ENCODE measurements around the gene CDH11. TPM values are rescaled to one million over a fixed set of nuclear protein-coding genes. Genes with fewer than 3 reads are reported as not detected.

Gene CDH11
- total and polyA plus RNA-seq, 4 donors: 85.0 to 468 (median 141) TPM

DNA sequence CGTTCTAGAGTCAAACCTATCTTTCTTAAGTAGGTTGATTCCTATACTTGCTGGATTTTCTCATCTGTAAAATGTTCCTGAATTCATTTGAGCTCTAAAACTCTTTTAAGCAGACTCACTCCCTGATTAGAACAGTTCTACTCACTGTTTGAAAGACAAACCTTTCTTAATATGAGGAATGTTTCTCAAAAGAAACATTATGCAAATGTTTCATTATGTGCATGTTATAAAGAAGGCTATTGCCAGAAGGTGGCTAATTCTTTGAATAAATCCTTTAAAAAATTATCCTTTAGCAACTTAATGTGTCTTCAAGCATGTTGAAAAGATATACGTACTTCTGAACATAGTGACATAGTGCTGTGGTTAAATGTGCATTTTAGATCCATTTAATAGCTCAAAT is 124.1 kb downstream of the CDH11 start:
- no CpG with 5 or more reads among the region's 2 CpGs for WGBS (ENCODE audit: insufficient coverage)
- H3K4me1 ChIP-seq (ENCODE audit: control insufficient read depth, insufficient read depth, low read length): no peaks in the 10 kb centered on the region
- no peak overlapping the region for H3K4me3 ChIP-seq (ENCODE audit: low read depth, low read length)
- H3K9me3 ChIP-seq (ENCODE audit: control insufficient read depth, insufficient read depth, low read length): no peaks in the 10 kb centered on the region
- no peak overlapping the region for H3K27ac ChIP-seq (ENCODE audit: low read depth, low read length)
- H3K36me3 ChIP-seq (ENCODE audit: control insufficient read depth, insufficient read depth, low read length): peaks cover 12% of the 10 kb centered on the region
- no peaks in the 10 kb centered on the region for H3K27me3 ChIP-seq (ENCODE audit: control insufficient read depth, insufficient read depth, low read length)
- DNase-seq (ENCODE audit: low read depth in 4 of 6, low spot score in 6 of 6): peak in 1 of 6 donors; percentile 53

GRCh38 chr16:64997121-64997520 is 124.7 kb downstream of the CDH11 start:
- Histone ChIP-seq H3K27ac (ENCODE audit: low read depth, low read length) (no peak overlapping the region), H3K9me3 (ENCODE audit: control insufficient read depth, insufficient read depth, low read length) (no peaks in the 10 kb centered on the region), H3K4me3 (ENCODE audit: low read depth, low read length) (no peak overlapping the region), H3K4me1 (ENCODE audit: control insufficient read depth, insufficient read depth, low read length) (no peaks in the 10 kb centered on the region), H3K27me3 (ENCODE audit: control insufficient read depth, insufficient read depth, low read length) (no peaks in the 10 kb centered on the region), H3K36me3 (ENCODE audit: control insufficient read depth, insufficient read depth, low read length) (peaks cover 12% of the 10 kb centered on the region)
- 98% methylated on average over 6 of the region's 9 CpGs for WGBS (ENCODE audit: insufficient coverage)
- DNase-seq (ENCODE audit: low read depth in 4 of 6, low spot score in 6 of 6): no peak

- H3K27me3 ChIP-seq (ENCODE audit: control insufficient read depth, insufficient read depth, low read length): no peaks in the 10 kb centered on the region
- DNase-seq (ENCODE audit: low read depth in 4 of 6, low spot score in 6 of 6): no peak
Measured at GRCh38 chr16:64996641-64997040, 125.2 kb downstream of the CDH11 start.

GRCh38 chr16:64993464-64993863 is 128.4 kb downstream of the CDH11 start:
- Histone ChIP-seq H3K36me3 (ENCODE audit: control insufficient read depth, insufficient read depth, low read length) (peaks cover 23% of the 10 kb centered on the region), H3K27ac (ENCODE audit: low read depth, low read length) (no peak overlapping the region), H3K4me3 (ENCODE audit: low read depth, low read length) (no peak overlapping the region), H3K9me3 (ENCODE audit: control insufficient read depth, insufficient read depth, low read length) (no peaks in the 10 kb centered on the region), H3K27me3 (ENCODE audit: control insufficient read depth, insufficient read depth, low read length) (no peaks in the 10 kb centered on the region), H3K4me1 (ENCODE audit: control insufficient read depth, insufficient read depth, low read length) (no peaks in the 10 kb centered on the region)
- DNase-seq (ENCODE audit: low read depth in 4 of 6, low spot score in 6 of 6): peak in 1 of 6 donors; percentile 71
- no CpG with 5 or more reads among the region's 2 CpGs for WGBS (ENCODE audit: insufficient coverage)

More at GRCh38 chr16:64996641-64997040, 125.2 kb downstream of the CDH11 start:
- Histone ChIP-seq H3K9me3 (ENCODE audit: control insufficient read depth, insufficient read depth, low read length) (no peaks in the 10 kb centered on the region), H3K27ac (ENCODE audit: low read depth, low read length) (no peak overlapping the region), H3K4me1 (ENCODE audit: control insufficient read depth, insufficient read depth, low read length) (no peaks in the 10 kb centered on the region), H3K36me3 (ENCODE audit: control insufficient read depth, insufficient read depth, low read length) (peaks cover 13% of the 10 kb centered on the region), H3K4me3 (ENCODE audit: low read depth, low read length) (no peak overlapping the region)
- 94% methylated on average over 3 of the region's 5 CpGs for WGBS (ENCODE audit: insufficient coverage)

DNA sequence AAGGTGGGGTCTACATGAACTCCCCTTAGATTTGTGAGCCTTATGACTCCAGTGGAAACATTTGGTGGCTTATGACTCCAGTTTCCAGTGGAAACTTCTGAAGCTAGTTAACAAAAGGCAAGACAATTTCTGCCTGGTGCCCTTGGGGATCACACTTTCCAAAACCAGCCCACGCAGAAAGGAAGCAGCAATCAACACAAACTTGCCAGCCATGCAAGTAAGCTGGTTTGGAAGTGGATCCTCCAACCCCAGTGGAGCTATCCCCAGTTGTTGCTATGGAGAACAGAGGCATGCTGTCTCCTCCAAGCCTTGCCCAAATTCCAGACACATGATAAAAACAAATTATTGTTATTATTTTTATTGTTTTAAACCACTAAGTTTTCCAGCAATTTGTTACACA is 130.9 kb downstream of the CDH11 start:
- Histone ChIP-seq H3K36me3 (ENCODE audit: control insufficient read depth, insufficient read depth, low read length) (peaks cover 19% of the 10 kb centered on the region), H3K4me3 (ENCODE audit: low read depth, low read length) (no peak overlapping the region), H3K27ac (ENCODE audit: low read depth, low read length) (no peak overlapping the region), H3K4me1 (ENCODE audit: control insufficient read depth, insufficient read depth, low read length) (no peaks in the 10 kb centered on the region), H3K27me3 (ENCODE audit: control insufficient read depth, insufficient read depth, low read length) (no peaks in the 10 kb centered on the region), H3K9me3 (ENCODE audit: control insufficient read depth, insufficient read depth, low read length) (no peaks in the 10 kb centered on the region)
- DNase-seq (ENCODE audit: low read depth in 4 of 6, low spot score in 6 of 6): no peak
- WGBS (ENCODE audit: insufficient coverage): 43% methylated on average over 1 of the region's 1 CpG

GRCh38 chr16:64990101-64990500 is 131.8 kb downstream of the CDH11 start:
- H3K36me3 ChIP-seq (ENCODE audit: control insufficient read depth, insufficient read depth, low read length): peaks cover 19% of the 10 kb centered on the region
- no peaks in the 10 kb centered on the region for H3K9me3 ChIP-seq (ENCODE audit: control insufficient read depth, insufficient read depth, low read length)
- no peak overlapping the region for H3K27ac ChIP-seq (ENCODE audit: low read depth, low read length)
- WGBS (ENCODE audit: insufficient coverage): 44% methylated on average over 1 of the region's 3 CpGs
- no peaks in the 10 kb centered on the region for H3K27me3 ChIP-seq (ENCODE audit: control insufficient read depth, insufficient read depth, low read length)
- no peak overlapping the region for H3K4me3 ChIP-seq (ENCODE audit: low read depth, low read length)
- H3K4me1 ChIP-seq (ENCODE audit: control insufficient read depth, insufficient read depth, low read length): no peaks in the 10 kb centered on the region
- DNase-seq (ENCODE audit: low read depth in 4 of 6, low spot score in 6 of 6): peak in 2 of 6 donors; percentile 50 to 79

GRCh38 chr16:64989050-64989449 is 132.8 kb downstream of the CDH11 start:
- Histone ChIP-seq H3K27ac (ENCODE audit: low read depth, low read length) (no peak overlapping the region), H3K4me3 (ENCODE audit: low read depth, low read length) (no peak overlapping the region), H3K9me3 (ENCODE audit: control insufficient read depth, insufficient read depth, low read length) (no peaks in the 10 kb centered on the region), H3K36me3 (ENCODE audit: control insufficient read depth, insufficient read depth, low read length) (peaks cover 19% of the 10 kb centered on the region), H3K27me3 (ENCODE audit: control insufficient read depth, insufficient read depth, low read length) (no peaks in the 10 kb centered on the region), H3K4me1 (ENCODE audit: control insufficient read depth, insufficient read depth, low read length) (peaks cover under 1% of the 10 kb centered on the region)
- WGBS (ENCODE audit: insufficient coverage): 94% methylated on average over 2 of the region's 3 CpGs
- DNase-seq (ENCODE audit: low read depth in 4 of 6, low spot score in 6 of 6): no peak

GRCh38 chr16:64983963-64984362 is 137.9 kb downstream of the CDH11 start:
- WGBS (ENCODE audit: insufficient coverage): 83% methylated on average over 1 of the region's 2 CpGs
- Histone ChIP-seq H3K27me3 (ENCODE audit: control insufficient read depth, insufficient read depth, low read length) (no peaks in the 10 kb centered on the region), H3K4me3 (ENCODE audit: low read depth, low read length) (no peak overlapping the region), H3K4me1 (ENCODE audit: control insufficient read depth, insufficient read depth, low read length) (peaks cover 6% of the 10 kb centered on the region), H3K36me3 (ENCODE audit: control insufficient read depth, insufficient read depth, low read length) (peaks cover 15% of the 10 kb centered on the region), H3K27ac (ENCODE audit: low read depth, low read length) (no peak overlapping the region), H3K9me3 (ENCODE audit: control insufficient read depth, insufficient read depth, low read length) (no peaks in the 10 kb centered on the region)
- DNase-seq (ENCODE audit: low read depth in 4 of 6, low spot score in 6 of 6): peak in 4 of 6 donors; percentile 39 to 89 (median 60)

DNA sequence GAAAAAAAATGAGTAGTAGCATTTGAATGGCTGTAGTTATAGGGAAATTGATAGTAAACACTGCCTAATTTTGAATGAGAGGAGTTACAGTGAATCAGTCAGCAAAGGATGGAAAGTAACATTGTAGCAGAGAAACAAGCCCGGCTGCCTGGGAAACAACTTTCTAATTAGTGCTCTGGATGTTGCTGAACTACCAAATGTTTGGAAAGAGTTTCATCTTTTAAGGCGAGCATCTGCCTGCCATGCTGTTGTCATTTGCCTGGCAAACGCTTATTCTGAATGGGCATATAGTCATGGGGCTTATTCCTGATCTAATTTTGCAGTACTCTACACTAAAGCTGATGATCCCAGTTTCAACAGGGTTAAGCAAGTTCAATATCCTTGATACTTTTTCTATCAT is 138.6 kb downstream of the CDH11 start:
- Histone ChIP-seq H3K27me3 (ENCODE audit: control insufficient read depth, insufficient read depth, low read length) (no peaks in the 10 kb centered on the region), H3K9me3 (ENCODE audit: control insufficient read depth, insufficient read depth, low read length) (no peaks in the 10 kb centered on the region), H3K4me1 (ENCODE audit: control insufficient read depth, insufficient read depth, low read length) (peaks cover 6% of the 10 kb centered on the region), H3K27ac (ENCODE audit: low read depth, low read length) (no peak overlapping the region), H3K36me3 (ENCODE audit: control insufficient read depth, insufficient read depth, low read length) (peaks cover 14% of the 10 kb centered on the region), H3K4me3 (ENCODE audit: low read depth, low read length) (no peak overlapping the region)
- WGBS (ENCODE audit: insufficient coverage): 65% methylated on average over 3 of the region's 3 CpGs
- DNase-seq (ENCODE audit: low read depth in 4 of 6, low spot score in 6 of 6): peak in 2 of 6 donors; percentile 57 to 79

GRCh38 chr16:64982581-64982980 is 139.3 kb downstream of the CDH11 start:
- Histone ChIP-seq H3K27ac (ENCODE audit: low read depth, low read length) (no peak overlapping the region), H3K36me3 (ENCODE audit: control insufficient read depth, insufficient read depth, low read length) (peaks cover 14% of the 10 kb centered on the region), H3K4me1 (ENCODE audit: control insufficient read depth, insufficient read depth, low read length) (peaks cover 6% of the 10 kb centered on the region), H3K4me3 (ENCODE audit: low read depth, low read length) (no peak overlapping the region), H3K9me3 (ENCODE audit: control insufficient read depth, insufficient read depth, low read length) (no peaks in the 10 kb centered on the region), H3K27me3 (ENCODE audit: control insufficient read depth, insufficient read depth, low read length) (no peaks in the 10 kb centered on the region)
- no peak for DNase-seq (ENCODE audit: low read depth in 4 of 6, low spot score in 6 of 6)
- no CpG with 5 or more reads among the region's 3 CpGs for WGBS (ENCODE audit: insufficient coverage)

Measured in spinal cord (tissue), 10 donors.